HG03457 (cell line): ENCODE results near the gene CARMIL3.
A peak's percentile ranks its signal among the peaks of the same experiment; 100 is the strongest.
"Not testable (repeated sequence)": the region's sequence is repeated elsewhere in the genome, so short reads cannot be mapped to it uniquely, and the experiment has no call there.

ENCODE experiments used
- ATAC-seq: cut with Tn5 transposase; IDR thresholded peaks from one replicate; pipeline ENCODE4 v1.9.1; 2021; ENCODE audit warnings: moderate number of reproducible peaks; ENCODE audit not compliant: unreplicated experiment

The CARMIL3 gene

DNA sequence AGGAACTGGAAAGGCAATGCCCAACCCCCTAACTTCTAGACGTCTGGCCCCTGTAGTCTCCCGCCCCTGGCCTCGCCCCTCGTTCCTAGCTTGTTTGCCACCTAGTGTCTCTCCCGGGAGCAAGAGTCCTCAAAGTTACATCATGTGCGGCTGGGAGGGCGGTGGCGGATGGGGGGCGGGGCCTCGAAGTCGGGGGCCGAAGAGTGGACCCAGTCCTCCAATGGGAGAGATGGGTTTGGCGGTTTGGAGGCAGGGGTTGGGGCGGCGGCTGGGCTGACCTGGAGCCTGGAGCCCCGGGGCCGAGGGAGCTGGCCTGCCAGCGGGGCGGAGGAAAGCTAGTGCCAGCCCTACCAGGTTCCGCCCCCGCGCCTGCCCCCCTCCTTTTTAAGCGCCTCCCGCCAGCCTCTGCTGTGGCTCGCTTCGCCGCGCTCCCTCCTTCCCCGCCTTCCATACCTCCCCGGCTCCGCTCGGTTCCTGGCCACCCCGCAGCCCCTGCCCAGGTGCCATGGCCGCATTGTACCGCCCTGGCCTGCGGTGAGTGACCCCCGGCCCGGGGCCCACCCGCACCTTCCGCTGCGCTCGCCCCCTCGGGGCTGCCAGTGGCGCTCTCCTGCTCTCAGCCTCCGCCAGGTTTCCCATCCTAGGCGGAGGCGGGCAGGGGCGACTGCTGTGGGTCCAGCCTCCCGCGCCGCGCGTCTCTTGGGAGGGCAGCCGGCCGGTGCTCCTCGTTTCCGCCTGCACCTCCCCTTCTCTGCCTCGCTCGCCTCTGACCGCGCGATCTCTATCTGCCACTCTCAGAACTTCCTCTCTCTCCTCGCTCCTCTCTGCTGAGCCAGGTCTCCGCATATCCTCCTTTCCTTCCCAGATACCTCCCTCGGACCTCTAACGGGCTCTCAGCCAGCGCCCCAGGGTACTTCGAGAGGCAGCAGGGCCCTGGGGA is 42.4 kb downstream of the CARMIL3 start, which contains the start of gene PCK2:
PCK2 (plus strand) TSS at position 411 of the 940 bp plus-strand sequence; CDS start at position 506, 95 bp downstream.
- ATAC-seq = peak; percentile 42

DNA sequence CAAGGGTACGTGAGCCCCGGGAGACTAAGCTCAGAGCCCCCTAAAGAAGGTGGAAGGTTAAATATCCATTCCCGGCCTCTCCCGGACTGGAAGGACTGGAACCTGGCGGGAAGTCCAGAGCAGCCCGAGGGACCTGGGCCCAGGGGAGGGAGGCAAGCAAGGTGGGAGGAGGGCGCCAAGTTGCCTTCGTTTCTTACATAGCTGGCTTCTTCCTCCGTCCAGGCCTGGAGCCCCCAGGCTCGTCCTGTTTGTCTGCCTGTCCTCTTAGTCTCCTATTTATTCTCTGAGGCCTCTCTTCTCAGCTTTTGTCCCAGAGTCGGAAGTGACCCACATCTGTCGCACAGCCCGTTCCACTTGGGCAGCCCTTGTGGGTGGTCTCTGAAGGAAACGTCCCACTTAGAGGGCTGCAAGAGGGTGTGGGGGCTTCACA is 43.0 kb downstream of the CARMIL3 start:
- ATAC-seq = no peak

DNA sequence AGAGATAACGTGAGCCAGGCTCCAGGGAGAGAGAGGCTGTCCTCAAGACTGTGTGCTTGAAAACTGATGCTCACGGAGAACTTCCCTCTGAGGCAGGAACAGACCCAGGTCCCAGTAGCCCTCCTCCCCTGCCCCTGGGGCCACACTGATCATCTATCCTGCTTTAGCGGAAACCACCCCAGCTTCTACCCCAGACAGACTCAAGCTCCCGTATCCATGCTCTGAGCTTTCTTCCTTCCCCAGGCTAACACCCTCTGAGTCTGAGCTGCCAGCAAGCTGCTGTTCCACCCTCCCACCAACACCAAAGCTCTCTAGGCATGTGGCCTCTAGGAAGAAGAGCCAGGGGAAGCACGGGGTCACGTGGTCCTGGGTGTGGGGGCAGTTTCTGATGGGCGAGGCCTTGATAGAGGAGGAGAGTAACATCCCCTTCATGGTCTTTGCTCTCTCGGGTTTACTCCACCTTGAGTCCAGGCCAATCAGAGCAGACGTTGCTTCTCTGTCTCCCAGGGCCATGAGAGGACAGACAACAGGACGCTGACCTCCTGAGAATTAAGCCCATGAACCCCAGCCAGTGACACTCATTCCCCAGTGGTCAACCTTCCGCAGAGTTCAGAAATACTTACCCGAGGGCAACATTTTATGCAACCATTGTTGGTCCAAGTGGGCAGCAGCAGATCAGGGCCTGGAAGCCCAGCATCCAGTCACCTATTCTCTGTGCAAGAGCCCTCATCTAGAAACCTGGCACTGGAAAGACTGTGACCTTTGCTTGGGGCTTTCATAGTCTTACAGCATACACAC is 43.7 kb downstream of the CARMIL3 start:
- ATAC-seq = peak; percentile 51

DNA sequence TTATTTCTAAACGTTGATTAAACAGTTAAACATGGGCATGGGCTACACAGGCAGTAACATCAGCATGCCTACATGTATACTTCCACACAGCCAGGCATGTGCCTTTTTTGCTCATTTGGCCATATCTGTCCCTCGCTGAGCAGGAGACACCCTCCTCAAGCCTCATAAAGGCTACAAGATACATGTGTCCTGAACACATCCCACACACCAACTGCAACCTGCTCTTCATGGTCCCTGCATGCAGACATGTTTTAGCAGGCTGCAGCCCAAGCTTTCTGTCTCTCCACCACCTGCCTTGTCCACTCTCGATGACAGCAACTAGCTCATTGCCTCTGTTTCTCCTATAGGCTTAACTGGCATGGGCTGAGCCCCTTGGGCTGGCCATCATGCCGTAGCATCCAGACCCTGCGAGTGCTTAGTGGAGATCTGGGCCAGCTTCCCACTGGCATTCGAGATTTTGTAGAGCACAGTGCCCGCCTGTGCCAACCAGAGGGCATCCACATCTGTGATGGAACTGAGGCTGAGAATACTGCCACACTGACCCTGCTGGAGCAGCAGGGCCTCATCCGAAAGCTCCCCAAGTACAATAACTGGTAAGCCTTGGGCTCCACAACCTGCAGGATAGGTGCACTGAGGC is 44.9 kb downstream of the CARMIL3 start:
- no peak for ATAC-seq

DNA sequence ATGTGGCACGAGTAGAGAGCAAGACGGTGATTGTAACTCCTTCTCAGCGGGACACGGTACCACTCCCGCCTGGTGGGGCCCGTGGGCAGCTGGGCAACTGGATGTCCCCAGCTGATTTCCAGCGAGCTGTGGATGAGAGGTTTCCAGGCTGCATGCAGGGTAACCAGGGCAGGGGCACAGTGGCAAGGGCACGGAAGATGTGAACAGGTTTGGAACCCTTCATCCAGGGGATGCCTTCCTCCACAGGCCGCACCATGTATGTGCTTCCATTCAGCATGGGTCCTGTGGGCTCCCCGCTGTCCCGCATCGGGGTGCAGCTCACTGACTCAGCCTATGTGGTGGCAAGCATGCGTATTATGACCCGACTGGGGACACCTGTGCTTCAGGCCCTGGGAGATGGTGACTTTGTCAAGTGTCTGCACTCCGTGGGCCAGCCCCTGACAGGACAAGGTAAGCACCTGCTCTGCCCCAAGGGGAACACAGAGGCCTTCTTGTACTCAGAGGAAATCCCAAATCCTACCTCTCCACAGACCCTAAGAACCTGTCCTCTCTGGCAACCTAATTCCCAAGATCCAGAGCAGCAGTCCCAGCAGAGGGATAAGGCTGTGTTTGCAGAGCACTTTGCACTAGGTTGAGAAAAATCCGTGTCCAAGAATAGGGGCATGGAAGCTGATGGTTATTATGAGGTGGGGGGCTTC is 46.6 kb downstream of the CARMIL3 start:
- ATAC-seq = no peak

DNA sequence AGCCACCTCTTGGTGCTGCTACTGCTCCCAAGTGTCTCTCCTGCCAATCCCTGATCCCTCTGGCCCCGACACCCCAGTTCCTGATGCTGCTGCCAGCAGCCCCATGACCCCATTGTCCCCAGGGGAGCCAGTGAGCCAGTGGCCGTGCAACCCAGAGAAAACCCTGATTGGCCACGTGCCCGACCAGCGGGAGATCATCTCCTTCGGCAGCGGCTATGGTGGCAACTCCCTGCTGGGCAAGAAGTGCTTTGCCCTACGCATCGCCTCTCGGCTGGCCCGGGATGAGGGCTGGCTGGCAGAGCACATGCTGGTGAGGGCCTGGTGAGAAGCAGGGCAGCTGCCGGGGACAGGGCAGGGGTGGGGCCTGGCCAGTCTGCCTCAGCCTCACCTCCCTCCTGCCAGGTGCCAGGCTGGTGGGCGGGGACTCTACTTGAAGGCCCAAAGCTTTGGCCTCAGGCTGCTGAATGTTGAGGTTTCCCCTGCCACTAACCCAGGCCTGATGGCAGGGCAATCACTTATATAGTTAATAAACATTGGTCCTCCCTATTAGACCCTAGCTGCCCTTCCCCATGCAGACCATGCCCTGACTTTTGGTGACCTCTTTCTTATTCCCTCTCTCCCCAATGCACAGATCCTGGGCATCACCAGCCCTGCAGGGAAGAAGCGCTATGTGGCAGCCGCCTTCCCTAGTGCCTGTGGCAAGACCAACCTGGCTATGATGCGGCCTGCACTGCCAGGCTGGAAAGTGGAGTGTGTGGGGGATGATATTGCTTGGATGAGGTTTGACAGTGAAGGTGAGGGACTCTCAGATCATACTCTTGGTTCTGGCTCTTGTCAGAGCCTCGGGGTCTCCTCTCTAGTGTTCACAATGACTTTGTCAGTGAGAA is 47.4 kb downstream of the CARMIL3 start:
- no peak for ATAC-seq

DNA sequence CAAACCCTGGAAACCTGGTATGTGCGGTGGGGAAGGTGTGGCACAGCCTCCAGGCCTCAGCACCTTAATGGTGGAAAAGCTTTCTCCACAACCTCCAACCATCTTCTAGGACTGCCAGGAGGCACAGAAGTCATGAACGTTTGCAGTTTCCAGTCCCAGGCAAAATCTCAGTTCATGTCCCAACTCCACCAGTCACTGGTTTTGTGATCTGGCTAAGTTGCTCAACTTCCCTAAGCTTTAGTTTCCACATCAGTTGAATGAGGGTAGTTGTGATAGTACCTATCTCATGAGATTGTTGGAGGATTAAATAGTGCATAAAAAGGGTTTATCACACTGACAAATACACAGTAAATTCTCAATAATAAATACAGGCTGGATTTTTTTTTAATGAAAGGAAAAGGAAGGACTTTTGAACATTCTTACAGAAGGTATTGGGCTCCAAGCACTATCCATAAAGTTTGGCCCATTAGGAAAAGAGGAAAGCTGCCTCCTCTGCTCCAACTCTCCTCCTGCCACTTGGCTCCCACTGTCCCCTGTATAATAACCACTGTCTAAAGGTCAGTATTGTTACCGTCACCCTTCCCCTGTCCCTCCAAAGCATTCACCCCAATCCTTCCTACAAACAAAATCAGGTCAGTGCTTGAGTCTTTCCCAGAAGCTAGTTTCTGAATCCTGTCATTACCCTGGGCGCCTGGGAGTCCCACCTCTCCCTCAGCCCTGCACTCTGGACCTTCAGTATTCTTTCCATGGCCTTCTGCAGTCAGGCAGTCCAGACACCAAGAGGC is 48.6 kb downstream of the CARMIL3 start:
- no peak for ATAC-seq

DNA sequence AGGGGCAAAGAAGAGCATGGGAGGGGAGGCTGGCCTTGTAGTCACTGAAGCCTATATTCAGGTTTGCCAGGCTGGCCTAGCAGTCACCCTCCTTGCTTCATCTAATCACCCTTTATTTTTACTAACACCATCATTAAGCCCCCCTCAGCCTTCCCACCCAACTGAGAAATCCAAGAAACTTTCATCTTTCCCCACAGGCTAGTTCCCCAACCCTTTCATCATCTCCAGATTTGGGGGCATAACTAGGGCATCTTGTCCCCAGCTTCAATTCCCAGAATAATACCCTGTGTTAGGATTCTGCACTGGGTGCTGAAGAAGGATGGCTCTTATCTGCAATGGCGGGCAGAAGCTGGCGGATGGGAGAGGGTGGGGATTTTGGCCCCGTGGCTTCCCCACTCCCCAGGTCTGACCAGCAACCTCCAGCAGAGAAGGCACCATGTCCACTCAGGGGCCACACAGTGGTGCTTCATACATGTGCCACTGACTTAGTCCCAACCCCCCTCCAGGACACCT is 49.2 kb downstream of the CARMIL3 start:
- no peak for ATAC-seq

DNA sequence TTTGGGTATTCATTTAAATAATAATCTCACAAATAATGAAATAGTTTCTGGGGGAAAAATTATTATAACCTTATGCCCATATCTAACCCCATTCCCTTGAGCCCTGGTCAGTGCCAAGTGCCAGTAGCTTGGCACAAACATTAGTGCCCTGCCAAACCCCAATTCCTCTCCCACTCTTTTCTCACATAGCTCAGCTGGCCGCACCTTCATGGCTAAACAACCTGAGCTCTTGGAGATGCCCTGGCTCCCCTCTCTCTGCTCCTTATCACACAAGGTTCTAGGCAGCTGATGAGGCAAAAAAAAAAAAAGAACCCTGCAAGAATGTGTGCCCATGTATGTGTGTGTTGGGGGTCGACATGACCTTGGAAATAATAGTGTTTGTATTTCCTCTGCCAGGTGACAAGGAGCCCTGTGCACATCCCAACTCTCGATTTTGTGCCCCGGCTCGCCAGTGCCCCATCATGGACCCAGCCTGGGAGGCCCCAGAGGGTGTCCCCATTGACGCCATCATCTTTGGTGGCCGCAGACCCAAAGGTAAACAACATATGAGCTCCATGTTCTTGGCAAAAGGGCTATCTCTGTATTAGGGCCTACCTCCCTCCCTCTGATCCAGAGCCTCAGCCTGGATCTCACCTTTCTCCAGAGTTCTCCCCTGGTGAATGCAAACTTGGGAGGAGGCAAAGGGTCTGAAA is 50.7 kb downstream of the CARMIL3 start:
- no peak for ATAC-seq

DNA sequence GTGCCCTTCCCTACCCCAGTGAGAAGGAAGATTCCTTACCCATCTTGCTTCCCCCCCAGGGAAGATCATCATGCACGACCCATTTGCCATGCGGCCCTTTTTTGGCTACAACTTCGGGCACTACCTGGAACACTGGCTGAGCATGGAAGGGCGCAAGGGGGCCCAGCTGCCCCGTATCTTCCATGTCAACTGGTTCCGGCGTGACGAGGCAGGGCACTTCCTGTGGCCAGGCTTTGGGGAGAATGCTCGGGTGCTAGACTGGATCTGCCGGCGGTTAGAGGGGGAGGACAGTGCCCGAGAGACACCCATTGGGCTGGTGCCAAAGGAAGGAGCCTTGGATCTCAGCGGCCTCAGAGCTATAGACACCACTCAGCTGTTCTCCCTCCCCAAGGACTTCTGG is 51.6 kb downstream of the CARMIL3 start:
- no peak for ATAC-seq

DNA sequence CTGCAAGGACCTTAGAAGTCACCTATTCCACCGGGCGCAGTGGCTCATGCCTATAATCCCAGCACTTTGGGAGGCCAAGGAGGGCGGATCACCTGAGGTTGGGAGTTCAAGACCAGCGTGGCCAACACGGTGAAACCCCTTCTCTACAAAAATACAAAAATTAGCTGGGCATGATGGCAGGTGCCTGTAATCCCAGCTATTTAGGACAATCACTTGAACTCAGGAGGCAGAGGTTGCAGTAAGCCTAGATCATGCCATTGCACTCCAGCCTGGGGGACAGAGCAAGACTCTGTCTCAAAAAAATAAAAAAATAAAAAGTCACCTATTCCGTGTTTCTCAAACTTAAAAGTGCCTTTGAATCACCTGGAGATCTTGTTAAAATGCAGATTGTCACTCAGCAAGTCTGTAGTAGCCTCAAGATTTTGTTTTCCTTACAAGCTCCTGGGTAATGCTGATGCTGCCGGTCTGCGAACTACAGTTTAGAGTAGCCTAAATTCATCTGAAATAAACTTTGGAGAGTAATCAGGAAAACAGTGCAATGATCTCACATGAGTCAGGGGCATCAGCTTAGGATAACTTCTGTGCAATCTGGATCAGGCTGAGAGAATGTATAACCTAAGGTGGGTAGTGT is 53.9 kb downstream of the CARMIL3 start:
- not testable (repeated sequence) for ATAC-seq

DNA sequence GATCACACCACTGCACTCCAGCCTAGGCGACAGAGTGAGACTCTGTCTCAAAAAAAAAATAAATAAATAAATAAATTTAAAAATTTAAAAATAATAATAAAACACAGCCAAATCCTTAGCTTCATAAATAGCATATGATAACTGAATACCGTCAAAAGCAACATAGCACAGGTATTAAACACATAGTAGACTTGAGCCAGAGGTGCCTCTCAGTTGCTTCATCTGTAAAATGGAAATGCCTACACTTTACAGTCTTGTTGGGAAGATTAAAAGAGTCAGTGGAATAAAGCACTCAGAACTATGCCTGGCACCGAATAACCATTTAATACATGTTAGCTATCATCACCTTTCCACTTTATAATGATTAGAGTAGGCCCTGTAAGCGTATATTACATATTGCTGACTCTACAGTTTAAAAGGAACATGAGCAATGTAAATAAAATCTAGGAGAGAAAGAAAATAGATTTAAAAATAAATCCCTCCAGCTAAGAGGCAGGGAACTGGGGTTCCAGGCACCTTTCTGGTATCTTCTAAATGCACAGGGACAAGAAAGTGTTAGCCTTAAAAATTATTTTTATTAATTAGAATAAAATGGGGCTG is 55.0 kb downstream of the CARMIL3 start:
- ATAC-seq = no peak

DNA sequence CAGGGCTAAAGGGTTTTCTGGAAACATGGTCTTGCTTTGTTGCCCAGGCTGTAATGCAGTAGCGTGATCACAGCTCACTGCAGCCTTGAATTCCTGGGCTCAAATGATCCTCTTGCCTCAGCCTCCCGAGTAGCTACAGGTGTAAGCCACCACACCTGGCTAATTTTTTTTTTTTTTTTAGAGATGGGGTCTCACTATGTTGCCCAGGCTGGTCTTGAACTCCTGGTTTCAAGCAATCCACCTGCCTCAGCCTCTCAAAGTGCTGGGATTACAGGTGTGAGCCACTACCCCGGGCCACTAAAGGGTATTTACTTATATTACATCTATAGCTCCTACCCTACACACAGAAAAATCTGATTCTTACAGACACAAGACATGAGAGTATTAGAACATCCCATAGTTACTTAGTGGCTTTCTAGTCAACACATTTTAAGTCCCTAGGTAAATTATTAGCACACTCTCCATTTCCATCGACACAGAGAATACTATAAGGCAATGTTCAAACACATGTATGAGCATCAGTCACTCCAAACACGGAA is 56.6 kb downstream of the CARMIL3 start:
- ATAC-seq = no peak

DNA sequence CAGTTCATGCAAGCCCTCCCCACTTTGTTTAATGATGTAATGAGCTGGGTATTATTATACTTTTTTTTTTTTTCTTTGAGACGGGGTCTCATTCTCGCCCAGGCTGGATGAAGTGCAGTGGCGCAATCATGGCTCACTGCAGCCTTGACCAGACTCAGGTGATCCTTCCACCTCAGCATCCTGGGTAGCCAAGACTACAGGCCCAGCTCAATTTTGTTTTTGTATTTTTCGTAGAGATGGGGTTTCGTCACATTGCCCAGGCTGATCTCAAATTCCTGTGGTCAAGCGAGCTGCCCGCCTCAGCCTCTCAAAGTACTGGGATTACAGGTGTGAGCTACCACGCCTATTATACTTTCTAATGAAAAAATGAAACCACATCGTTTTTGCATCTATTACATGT is 58.3 kb downstream of the CARMIL3 start:
- no peak for ATAC-seq

DNA sequence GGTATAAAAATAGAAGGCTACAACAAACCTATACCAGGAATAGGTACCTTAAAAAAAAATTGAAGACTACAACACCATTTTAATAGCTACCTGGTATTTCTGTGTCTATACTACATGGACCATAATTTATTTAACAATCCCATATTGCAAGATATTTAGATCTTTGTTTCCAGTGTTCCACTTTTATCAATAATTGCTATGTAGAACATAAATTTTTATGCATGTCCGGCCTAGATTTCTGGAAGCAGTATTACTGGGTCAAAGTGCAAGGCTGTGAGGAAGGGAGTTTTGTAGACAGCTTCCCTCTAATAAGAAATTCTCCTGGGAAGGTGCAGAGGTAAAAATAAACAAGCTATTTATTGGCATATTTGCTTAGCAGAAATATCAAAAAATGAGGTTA is 58.7 kb downstream of the CARMIL3 start:
- ATAC-seq = no peak

DNA sequence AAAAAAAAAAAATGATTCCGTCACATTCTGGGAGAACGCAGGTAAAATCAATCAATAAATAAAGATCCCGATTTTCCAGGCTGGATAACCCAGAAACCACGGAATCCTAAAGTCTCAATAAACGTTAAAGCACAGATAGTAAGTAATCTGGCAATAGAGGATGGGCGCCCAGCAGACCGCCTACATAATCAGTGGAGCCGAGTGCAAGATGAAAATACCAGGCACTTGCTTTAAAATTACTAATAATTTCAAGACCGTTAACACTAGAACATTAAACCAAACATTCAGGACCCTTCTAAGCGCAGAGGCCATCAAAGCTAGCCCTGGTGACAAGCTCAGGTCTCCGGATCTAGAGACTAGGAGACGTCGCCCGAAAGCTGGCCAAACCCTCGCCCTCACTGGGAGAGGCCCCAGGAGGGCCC is 61.6 kb downstream of the CARMIL3 start:
- ATAC-seq = no peak
